ENCODE results near the gene GATA2. TPM values are rescaled to one million over a fixed set of nuclear protein-coding genes. Genes with fewer than 3 reads are reported as not detected.
A peak's percentile ranks its signal among the peaks of the same experiment; 100 is the strongest.

GATA2 gene
- total RNA-seq, 1 experiment from 2014 or later, result 74.6 TPM

GRCh38 chr3:128518587-128519490 is 25.8 kb upstream of the GATA2 start:
- no peaks in the 10 kb centered on the region for H3K36me3 ChIP-seq (ENCODE audit: control insufficient read depth, insufficient read depth, low read length)
- in situ Hi-C loops (cut with HindIII; ENCODE audit: low pct_unique_long_range_greater_than_20kb, low sequenced_read_pairs), result no loop called here
- H3K9me3 ChIP-seq (ENCODE audit: control insufficient read depth, insufficient read depth, low read depth, low read length), result peaks cover 7% of the 10 kb centered on the region; the same call in 1 of the 2 replicates
- no peak overlapping the region for H3K27ac ChIP-seq (ENCODE audit: low read length)
- CTCF ChIA-PET, result no interaction called here
- peaks cover 12% of the 10 kb centered on the region for H3K27me3 ChIP-seq (ENCODE audit: control insufficient read depth, insufficient read depth, low read length)
- peak; percentile 61 for ATAC-seq
- H3K4me3 ChIP-seq (ENCODE audit: low read depth in 2 of 2, low read length in 2 of 2), result no peak overlapping the region
- no peak for DNase-seq (ENCODE audit: low read depth, low spot score)
- no peak for TF ChIP-seq CTCF (IDR thresholded peaks at IDR 0.05)
- no peak for TF ChIP-seq SIN3A (IDR thresholded peaks at IDR 0.05; ENCODE audit: borderline replicate concordance, insufficient read depth, low read depth, low read length)
- TF ChIP-seq POLR2AphosphoS5 (IDR thresholded peaks at IDR 0.05; ENCODE audit: low read depth, low read length), result no peak
- TF ChIP-seq TCF7L2 (IDR thresholded peaks at IDR 0.05; ENCODE audit: low read depth, low read length), result no peak
- no peak for TF ChIP-seq REST (IDR thresholded peaks at IDR 0.05; ENCODE audit: insufficient read depth in 1 of 2, low read depth in 2 of 2, low read length in 1 of 2)
- intact Hi-C loops (cut with micrococcal nuclease; ENCODE audit: unreplicated experiment), result no loop called here
- POLR2A ChIA-PET, result no interaction called here
- no peaks in the 10 kb centered on the region for H3K4me1 ChIP-seq (ENCODE audit: control insufficient read depth, insufficient read depth, low read length)
- BruUV-seq (replicated peaks), result no TSS peak

GRCh38 chr3:128517648-128518047 is 24.6 kb upstream of the GATA2 start:
- Histone ChIP-seq H3K4me1 (ENCODE audit: control insufficient read depth, insufficient read depth, low read length) (no peaks in the 10 kb centered on the region), H3K36me3 (ENCODE audit: control insufficient read depth, insufficient read depth, low read length) (no peaks in the 10 kb centered on the region), H3K27ac (ENCODE audit: low read length) (no peak overlapping the region), H3K9me3 (ENCODE audit: control insufficient read depth, insufficient read depth, low read depth, low read length) (peaks cover 8% of the 10 kb centered on the region; the same call in 1 of the 2 replicates), H3K4me3 (ENCODE audit: low read depth in 2 of 2, low read length in 2 of 2) (no peak overlapping the region), H3K27me3 (ENCODE audit: control insufficient read depth, insufficient read depth, low read length) (peaks cover 13% of the 10 kb centered on the region)
- POLR2A ChIA-PET, result no interaction called here
- no peak for DNase-seq (ENCODE audit: low read depth, low spot score)
- intact Hi-C loops (cut with micrococcal nuclease; ENCODE audit: unreplicated experiment), result no loop called here
- no TSS peak for BruUV-seq (replicated peaks)
- in situ Hi-C loops (cut with HindIII; ENCODE audit: low pct_unique_long_range_greater_than_20kb, low sequenced_read_pairs), result no loop called here
- no peak for TF ChIP-seq CTCF (IDR thresholded peaks at IDR 0.05)
- ATAC-seq, result no peak; the same call in 1 of the 2 replicates
- CTCF ChIA-PET, result no interaction called here

Data from Panc1 (cell line).